Trophoblast cell (in vitro differentiated cells and primary cell): ENCODE data around the gene HSD17B4. TPM values are rescaled to one million over a fixed set of nuclear protein-coding genes. Genes with fewer than 3 reads are reported as not detected.

Experiments used
- DNase-seq, 2 donors: peaks; one replicate each; pipeline ENCODE4 v3.0.0-alpha.2; 2016
- H2AFZ ChIP-seq: 2 replicates; pipeline ENCODE4 v1.6.1; 2013; ENCODE audit warnings: low read length, moderate library complexity, mild to moderate bottlenecking; ENCODE audit not compliant: insufficient read depth, poor library complexity
- H2AK5ac ChIP-seq: 2 replicates; pipeline ENCODE4 v1.6.1; 2013; ENCODE audit warnings: mild to moderate bottlenecking, low read length
- H2BK120ac ChIP-seq: 2 replicates; pipeline ENCODE4 v1.6.1; 2013; ENCODE audit warnings: low read length, mild to moderate bottlenecking, moderate library complexity; ENCODE audit not compliant: insufficient read depth, poor library complexity
- H2BK12ac ChIP-seq: 2 replicates; pipeline ENCODE4 v1.6.1; 2013; ENCODE audit warnings: mild to moderate bottlenecking, low read length, moderate library complexity
- H2BK5ac ChIP-seq: 2 replicates; pipeline ENCODE4 v1.6.1; 2013; ENCODE audit warnings: low read length, low read depth, moderate library complexity, mild to moderate bottlenecking; ENCODE audit not compliant: poor library complexity
- H3K14ac ChIP-seq: 2 replicates; pipeline ENCODE4 v1.6.1; 2013; ENCODE audit warnings: mild to moderate bottlenecking, low read length
- H3K18ac ChIP-seq: 2 replicates; pipeline ENCODE4 v1.6.1; 2013; ENCODE audit warnings: mild to moderate bottlenecking, low read length
- H3K23ac ChIP-seq: 2 replicates; pipeline ENCODE4 v1.6.1; 2013; ENCODE audit warnings: low read length
- H3K27ac ChIP-seq: 2 replicates; pipeline ENCODE4 v1.5.1; 2013; ENCODE audit warnings: low read depth, mild to moderate bottlenecking, inconsistent platforms, low read length, moderate library complexity
- H3K27me3 ChIP-seq: 2 replicates; pipeline ENCODE4 v1.6.1; 2013; ENCODE audit warnings: inconsistent platforms, mild to moderate bottlenecking, low read length, moderate library complexity; ENCODE audit not compliant: insufficient read depth
- H3K36me3 ChIP-seq, 2 experiments: 1 replicate in 1 of 2; 2 replicates in 1 of 2; pipeline ENCODE4 v1.6.1; 2013; ENCODE audit warnings: low read length in 2 of 2, mild to moderate bottlenecking in 2 of 2, moderate library complexity in 1 of 2; ENCODE audit not compliant: insufficient read depth in 2 of 2, control insufficient read depth in 1 of 2
- H3K4ac ChIP-seq: 2 replicates; pipeline ENCODE4 v1.6.1; 2013; ENCODE audit warnings: low read depth, mild to moderate bottlenecking, low read length, moderate library complexity
- H3K4me1 ChIP-seq, 2 experiments: 1 replicate in 1 of 2; 2 replicates in 1 of 2; pipeline ENCODE4 v1.6.1; 2013; ENCODE audit warnings: low read length in 2 of 2, mild to moderate bottlenecking in 2 of 2, moderate library complexity in 1 of 2; ENCODE audit not compliant: insufficient read depth in 2 of 2, control insufficient read depth in 1 of 2
- H3K4me2 ChIP-seq: 2 replicates; pipeline ENCODE4 v1.6.1; 2013; ENCODE audit warnings: inconsistent platforms, mild to moderate bottlenecking, low read length, moderate library complexity
- H3K4me3 ChIP-seq: 2 replicates; pipeline ENCODE4 v1.5.1; 2013; ENCODE audit warnings: mild to moderate bottlenecking, low read depth, low read length, inconsistent platforms
- H3K79me1 ChIP-seq: one replicate; pipeline ENCODE4 v1.6.1; 2013; ENCODE audit warnings: low read length
- H3K79me2 ChIP-seq: 2 replicates; pipeline ENCODE4 v1.6.1; 2013; ENCODE audit warnings: low read length, mild to moderate bottlenecking; ENCODE audit not compliant: control insufficient read depth, insufficient read depth, poor library complexity
- H3K9ac ChIP-seq: 2 replicates; pipeline ENCODE4 v1.6.1; 2013; ENCODE audit warnings: mild to moderate bottlenecking, low read length
- H3K9me3 ChIP-seq: 2 replicates; pipeline ENCODE4 v1.6.1; 2013; ENCODE audit warnings: low read depth, mild to moderate bottlenecking, control low read depth, inconsistent platforms, low read length; ENCODE audit not compliant: insufficient read depth
- H4K12ac ChIP-seq: 2 replicates; pipeline ENCODE4 v1.6.1; 2013; ENCODE audit warnings: low read depth, mild to moderate bottlenecking, low read length, moderate library complexity
- H4K8ac ChIP-seq: 2 replicates; pipeline ENCODE4 v1.6.1; 2013; ENCODE audit warnings: low read depth, mild to moderate bottlenecking, low read length, moderate library complexity
- H4K91ac ChIP-seq: one replicate; pipeline ENCODE4 v1.6.1; 2013; ENCODE audit warnings: low read depth, mild to moderate bottlenecking, low read length, moderate library complexity
- WGBS: extraction: QIAGEN DNeasy Blood & Tissue Kit; methylation state at CpG from one replicate; pipeline ENCODE4 v1.1.7; 2013; ENCODE audit warnings: missing lambda C conversion rate; ENCODE audit not compliant: insufficient read length, insufficient coverage; ENCODE audit errors: extremely low coverage; 5-methylcytosine and 5-hydroxymethylcytosine counted together
- polyA plus RNA-seq: library from polyadenylated mRNA; stranded (reverse); fragments of 200-250 nt; gene quantifications from 2 replicates; pipeline ENCODE4 v1.2.3, GENCODE V29; 2013

Gene HSD17B4
- polyA plus RNA-seq = 119 and 125 TPM in 2 replicates

GRCh38 chr5:119452373-119453039 lies at the start of gene HSD17B4:
Gene HSD17B4, plus strand, starts transcription at chr5:119452497. Its CDS starts 79 bp downstream, at chr5:119452576.
- H4K8ac ChIP-seq = peak within 1 kb of the TSS; percentile 43
- H4K12ac ChIP-seq = peak within 1 kb of the TSS; percentile 2
- H3K4me3 ChIP-seq = peak within 1 kb of the TSS; percentile 94
- peak within 1 kb of the TSS; percentile 40 for H4K91ac ChIP-seq
- peak; percentile 79 to 86 for DNase-seq
- peak within 1 kb of the TSS; percentile 5 for H3K18ac ChIP-seq
- peak within 1 kb of the TSS; percentile 54 for H3K9ac ChIP-seq
- H3K36me3 ChIP-seq = no peaks in the 10 kb centered on the region
- H2AK5ac ChIP-seq = no peak within 1 kb of the TSS
- peak within 1 kb of the TSS; percentile 25 for H2BK120ac ChIP-seq
- peak within 1 kb of the TSS; percentile 54 for H2AFZ ChIP-seq
- H3K14ac ChIP-seq = peak within 1 kb of the TSS; percentile 23
- peak within 1 kb of the TSS; percentile 3 for H3K4ac ChIP-seq
- WGBS = no CpG with 5 or more reads among the region's 42 CpGs
- H2BK12ac ChIP-seq = no peak within 1 kb of the TSS
- H3K4me2 ChIP-seq = peak within 1 kb of the TSS; percentile 90
- H2BK5ac ChIP-seq = peak within 1 kb of the TSS; percentile 3
- H3K27me3 ChIP-seq = no peaks in the 10 kb centered on the region
- peaks cover 3% of the 10 kb centered on the region for H3K79me2 ChIP-seq
- peaks cover 0 to 4% of the 10 kb centered on the region in 2 experiments for H3K4me1 ChIP-seq
- peaks cover 4% of the 10 kb centered on the region for H3K79me1 ChIP-seq
- H3K23ac ChIP-seq = no peak within 1 kb of the TSS
- peak within 1 kb of the TSS; percentile 65 for H3K27ac ChIP-seq
- H3K9me3 ChIP-seq = peaks cover 7% of the 10 kb centered on the region

DNA sequence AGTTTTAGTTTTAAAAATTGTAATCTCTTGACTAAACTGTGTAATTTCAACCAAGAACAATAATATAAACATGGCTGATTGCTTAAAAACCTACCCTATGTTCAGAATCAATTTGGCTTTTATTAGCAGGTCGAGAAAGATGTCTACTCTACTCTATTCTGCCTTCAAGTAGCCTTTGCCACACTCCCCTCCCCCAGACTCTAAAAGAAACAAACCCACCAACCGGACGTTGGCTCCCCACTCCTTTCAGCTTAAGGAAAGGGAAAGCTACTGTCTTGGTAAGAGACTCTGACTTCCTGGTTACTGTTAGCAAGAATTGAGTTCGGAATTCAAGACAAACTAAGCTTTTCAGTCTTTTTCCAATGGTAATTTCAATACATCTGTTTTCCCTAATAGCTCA lies 49.7 kb upstream of the HSD17B4 start:
- Histone ChIP-seq H4K91ac (no peak overlapping the region), H3K9me3 (no peaks in the 10 kb centered on the region), H2BK5ac (no peak overlapping the region), H4K8ac (no peak overlapping the region), H3K18ac (no peak overlapping the region), H3K4ac (no peak overlapping the region), H3K4me2 (no peak overlapping the region), H3K14ac (no peak overlapping the region), H3K36me3 (no peaks in the 10 kb centered on the region), H3K27me3 (no peaks in the 10 kb centered on the region), H2AFZ (no peak overlapping the region), H2BK120ac (no peak overlapping the region), H3K9ac (no peak overlapping the region), H2BK12ac (peak overlapping the region; percentile 58), H3K4me3 (no peak overlapping the region), H3K4me1 (peaks cover 0 to 5% of the 10 kb centered on the region in 2 experiments), H4K12ac (no peak overlapping the region), H2AK5ac (no peak overlapping the region), H3K79me2 (no peaks in the 10 kb centered on the region), H3K79me1 (no peaks in the 10 kb centered on the region), H3K23ac (no peak overlapping the region), H3K27ac (no peak overlapping the region)
- no CpG with 5 or more reads among the region's 4 CpGs for WGBS
- DNase-seq = no peak

- Histone ChIP-seq H4K12ac (no peak overlapping the region), H3K79me1 (no peaks in the 10 kb centered on the region), H3K4me1 (peaks cover 0 to 5% of the 10 kb centered on the region in 2 experiments), H3K23ac (no peak overlapping the region), H3K14ac (no peak overlapping the region), H3K4me3 (no peak overlapping the region), H3K4ac (no peak overlapping the region), H3K79me2 (no peaks in the 10 kb centered on the region), H3K9me3 (no peaks in the 10 kb centered on the region), H2BK120ac (no peak overlapping the region), H2BK5ac (no peak overlapping the region), H2AK5ac (no peak overlapping the region), H3K9ac (no peak overlapping the region), H3K27ac (no peak overlapping the region), H2BK12ac (no peak overlapping the region), H4K91ac (no peak overlapping the region), H4K8ac (no peak overlapping the region), H3K27me3 (no peaks in the 10 kb centered on the region), H3K36me3 (no peaks in the 10 kb centered on the region), H3K18ac (no peak overlapping the region), H2AFZ (no peak overlapping the region), H3K4me2 (no peak overlapping the region)
- WGBS = no CpG with 5 or more reads among the region's 2 CpGs
- DNase-seq = no peak
Measured at GRCh38 chr5:119404033-119404432, 48.3 kb upstream of the HSD17B4 start.

GRCh38 chr5:119405419-119405818 lies 46.9 kb upstream of the HSD17B4 start:
- H3K79me2 ChIP-seq = no peaks in the 10 kb centered on the region
- no peak overlapping the region for H4K12ac ChIP-seq
- H2BK5ac ChIP-seq = no peak overlapping the region
- no peak overlapping the region for H4K91ac ChIP-seq
- no CpG with 5 or more reads among the region's 4 CpGs for WGBS
- no peak for DNase-seq
- H3K14ac ChIP-seq = no peak overlapping the region
- H3K27me3 ChIP-seq = no peaks in the 10 kb centered on the region
- H4K8ac ChIP-seq = no peak overlapping the region
- no peak overlapping the region for H2AFZ ChIP-seq
- H3K23ac ChIP-seq = no peak overlapping the region
- no peak overlapping the region for H2BK12ac ChIP-seq
- H2BK120ac ChIP-seq = no peak overlapping the region
- H3K9ac ChIP-seq = no peak overlapping the region
- H3K36me3 ChIP-seq = no peaks in the 10 kb centered on the region
- H3K18ac ChIP-seq = no peak overlapping the region
- peaks cover 0 to 3% of the 10 kb centered on the region in 2 experiments for H3K4me1 ChIP-seq
- no peak overlapping the region for H3K27ac ChIP-seq
- H3K9me3 ChIP-seq = no peaks in the 10 kb centered on the region
- no peak overlapping the region for H3K4me3 ChIP-seq
- H3K4ac ChIP-seq = no peak overlapping the region
- no peak overlapping the region for H2AK5ac ChIP-seq
- no peak overlapping the region for H3K4me2 ChIP-seq
- H3K79me1 ChIP-seq = no peaks in the 10 kb centered on the region
